Osteocyte (in vitro differentiated cells): ENCODE results near the gene MAST1. TPM values are rescaled to one million over a fixed set of nuclear protein-coding genes. Genes with fewer than 3 reads are reported as not detected.

Experiments used
- DNase-seq: peaks from one replicate; pipeline ENCODE4 v3.0.0; 2021; ENCODE audit warnings: mixed read lengths; ENCODE audit not compliant: unreplicated experiment; ENCODE audit errors: extremely low spot score
- H3K27ac Mint-ChIP-seq: one replicate; pipeline ENCODE4 v1.8.0; 2021; ENCODE audit warnings: mild to moderate bottlenecking, mixed read lengths; ENCODE audit not compliant: unreplicated experiment
- H3K27me3 Mint-ChIP-seq: one replicate; pipeline ENCODE4 v1.8.0; 2021; ENCODE audit warnings: mixed read lengths; ENCODE audit not compliant: unreplicated experiment
- H3K36me3 Mint-ChIP-seq: one replicate; pipeline ENCODE4 v1.8.0; 2021; ENCODE audit warnings: mixed read lengths; ENCODE audit not compliant: unreplicated experiment
- H3K4me1 Mint-ChIP-seq: one replicate; pipeline ENCODE4 v1.8.0; 2021; ENCODE audit warnings: mixed read lengths; ENCODE audit not compliant: unreplicated experiment
- H3K4me3 Mint-ChIP-seq: one replicate; pipeline ENCODE4 v1.8.0; 2021; ENCODE audit warnings: mild to moderate bottlenecking, moderate library complexity, mixed read lengths; ENCODE audit not compliant: unreplicated experiment
- H3K9me3 Mint-ChIP-seq: one replicate; pipeline ENCODE4 v1.8.0; 2021; ENCODE audit warnings: mixed read lengths; ENCODE audit not compliant: unreplicated experiment
- CTCF ChIP-seq: fragments of 200-600 bp; sonication (generic); IDR thresholded peaks from 2 replicates; pipeline ENCODE4 v1.5.0; 2021; ENCODE audit warnings: antibody characterized with exemption, mild to moderate bottlenecking, moderate library complexity
- total RNA-seq: library from RNA; stranded (reverse); gene quantifications from 2 replicates; pipeline ENCODE4 v1.2.1, GENCODE V29; 2021

MAST1 gene
- total RNA-seq, 1 donor from 2014 or later, result 0.32 TPM

DNA sequence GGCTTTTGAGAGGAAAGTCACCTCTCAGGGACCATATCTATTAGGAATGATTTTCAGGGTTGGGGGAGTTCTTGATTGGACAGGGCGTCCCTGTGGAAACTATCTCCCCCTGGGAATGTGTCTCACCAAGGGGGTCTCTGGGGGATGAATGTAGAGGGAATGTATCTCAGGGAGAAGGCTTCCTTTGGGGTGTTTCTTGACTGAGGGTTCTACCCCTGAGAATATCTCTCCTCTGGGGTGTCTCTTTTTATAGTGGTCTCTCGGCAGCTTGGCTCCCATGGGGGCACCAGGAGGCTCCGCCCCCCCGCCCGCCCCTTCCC lies 4.9 kb upstream of the MAST1 start:
- no peak for DNase-seq
- no peak for TF ChIP-seq CTCF
- peaks cover 69% of the 10 kb centered on the region for H3K27me3 Mint-ChIP-seq
- no peaks in the 10 kb centered on the region for H3K9me3 Mint-ChIP-seq
- no peak overlapping the region for H3K4me3 Mint-ChIP-seq
- H3K36me3 Mint-ChIP-seq, result no peaks in the 10 kb centered on the region
- peaks cover 10% of the 10 kb centered on the region for H3K4me1 Mint-ChIP-seq
- no peak overlapping the region for H3K27ac Mint-ChIP-seq

DNA sequence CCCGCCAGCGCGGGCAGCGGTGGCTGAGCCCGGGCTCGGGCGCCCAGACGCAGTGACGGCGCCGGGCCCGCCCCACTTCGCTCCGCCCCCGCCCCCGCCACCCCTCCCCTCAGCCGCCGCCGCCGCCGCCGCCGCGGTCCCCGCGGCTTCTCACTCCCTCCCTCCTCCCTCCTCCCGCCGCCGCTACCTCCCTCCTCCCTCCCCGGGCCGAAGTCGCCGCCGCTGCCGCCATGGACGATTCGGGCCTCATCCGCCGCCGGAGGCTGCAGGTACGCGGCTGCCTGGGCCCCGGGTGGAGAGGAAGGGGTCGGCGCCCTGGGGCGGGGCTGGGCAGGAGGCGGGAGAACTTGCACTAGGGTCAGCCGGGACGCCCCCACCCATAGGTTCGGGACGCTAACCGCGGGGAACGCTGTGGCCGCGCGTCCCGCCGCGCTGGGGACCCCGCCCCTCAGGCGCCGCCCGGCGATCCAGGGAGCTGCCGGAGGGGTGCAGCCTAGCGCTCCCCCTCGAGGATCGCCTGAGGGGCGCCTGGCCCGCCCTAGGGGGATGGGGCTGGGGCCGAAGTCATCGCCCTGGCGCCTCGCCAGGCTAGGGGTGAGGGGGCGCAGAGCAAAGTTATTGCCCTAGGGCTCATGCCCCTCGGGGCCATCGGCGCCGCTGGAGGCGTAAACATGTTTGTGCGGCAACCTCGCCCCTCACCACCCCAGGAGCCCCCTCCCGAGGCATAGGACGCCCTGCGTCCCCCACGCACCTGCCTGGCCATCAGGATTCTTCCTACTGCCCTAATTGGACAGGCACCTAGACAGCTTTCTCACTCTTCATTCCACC lies 4.4 kb upstream of the MAST1 start:
- no peak for DNase-seq

GRCh38 chr19:12834566-12834943 lies 3.8 kb upstream of the MAST1 start, which contains the start of gene RTBDN:
Gene RTBDN, minus strand, starts transcription at chr19:12834579. Its CDS starts 4,600 bp downstream, at chr19:12829979.
- H3K36me3 Mint-ChIP-seq, result no peaks in the 10 kb centered on the region
- H3K4me3 Mint-ChIP-seq, result peak within 1 kb of the TSS; percentile 58
- no peak for DNase-seq
- no peaks in the 10 kb centered on the region for H3K9me3 Mint-ChIP-seq
- H3K4me1 Mint-ChIP-seq, result peaks cover 15% of the 10 kb centered on the region
- peaks cover 72% of the 10 kb centered on the region for H3K27me3 Mint-ChIP-seq
- H3K27ac Mint-ChIP-seq, result no peak within 1 kb of the TSS
- no peak for TF ChIP-seq CTCF

More for the DNA sequence above, 4.4 kb upstream of the MAST1 start:
- H3K27me3 Mint-ChIP-seq, result peaks cover 69% of the 10 kb centered on the region
- no peak for TF ChIP-seq CTCF
- H3K4me1 Mint-ChIP-seq, result peaks cover 12% of the 10 kb centered on the region
- peak overlapping the region; percentile 58 for H3K4me3 Mint-ChIP-seq
- no peaks in the 10 kb centered on the region for H3K36me3 Mint-ChIP-seq
- H3K9me3 Mint-ChIP-seq, result no peaks in the 10 kb centered on the region
- no peak overlapping the region for H3K27ac Mint-ChIP-seq

DNA sequence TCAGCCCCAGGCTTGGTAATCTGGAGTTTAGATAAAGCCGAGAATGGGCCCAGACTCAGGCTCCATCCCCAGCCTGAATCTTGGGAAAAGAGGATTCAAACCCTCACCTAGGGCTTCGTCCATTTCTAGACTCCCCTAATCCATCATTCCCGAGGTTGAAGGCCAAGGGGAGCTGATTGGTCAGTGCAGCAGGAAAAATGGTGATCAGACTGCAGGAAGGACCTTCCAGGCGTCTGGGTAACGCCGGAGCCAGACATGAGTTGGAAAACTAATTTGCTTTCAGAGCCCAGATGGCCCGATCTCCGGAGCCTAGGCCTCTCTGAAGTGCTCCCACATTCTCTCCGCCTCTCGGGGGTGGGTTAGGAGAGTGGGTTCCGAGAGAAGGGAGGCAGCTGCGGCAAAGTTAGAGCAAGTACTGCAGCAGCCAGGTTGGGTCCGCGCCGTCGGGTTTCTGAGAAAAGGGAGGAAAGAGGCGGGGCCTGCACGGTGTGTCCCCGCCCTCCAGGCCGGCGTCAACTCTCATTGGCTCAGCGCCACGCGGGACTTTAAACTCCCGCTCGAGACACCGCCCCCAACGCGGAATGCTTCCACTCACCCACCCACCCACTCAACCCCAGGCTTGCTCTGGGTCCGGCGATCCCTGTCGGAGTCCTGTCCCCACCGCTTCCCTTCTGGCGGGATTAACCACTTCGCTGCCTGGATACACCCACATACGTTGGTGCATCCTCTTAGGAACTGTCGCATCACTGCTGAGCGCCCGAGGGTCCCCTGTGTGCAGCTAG lies 3.1 kb upstream of the MAST1 start:
- H3K4me3 Mint-ChIP-seq, result no peak overlapping the region
- peaks cover 16% of the 10 kb centered on the region for H3K4me1 Mint-ChIP-seq
- H3K27ac Mint-ChIP-seq, result no peak overlapping the region
- DNase-seq, result no peak
- H3K9me3 Mint-ChIP-seq, result no peaks in the 10 kb centered on the region
- no peaks in the 10 kb centered on the region for H3K36me3 Mint-ChIP-seq
- TF ChIP-seq CTCF, result no peak
- peaks cover 71% of the 10 kb centered on the region for H3K27me3 Mint-ChIP-seq

DNA sequence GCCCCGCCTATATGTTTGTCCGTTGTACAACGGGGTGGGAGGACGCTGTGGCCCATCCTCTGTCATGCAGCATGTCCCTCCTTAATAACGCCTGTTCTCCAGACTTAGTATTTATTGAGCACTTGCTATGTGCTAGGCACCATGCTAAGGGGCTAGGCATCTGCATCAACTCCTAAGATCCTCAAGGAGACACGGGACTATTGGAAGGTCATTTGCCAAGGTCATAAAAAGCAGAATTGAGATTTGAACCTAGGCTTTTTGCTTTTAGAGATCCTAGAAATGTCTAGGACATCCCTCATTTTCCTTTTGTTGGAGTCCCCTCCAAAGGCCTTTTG lies 1.8 kb upstream of the MAST1 start:
- Mint-ChIP-seq H3K4me3 (no peak overlapping the region), H3K4me1 (peaks cover 28% of the 10 kb centered on the region), H3K27ac (no peak overlapping the region), H3K9me3 (no peaks in the 10 kb centered on the region), H3K36me3 (no peaks in the 10 kb centered on the region), H3K27me3 (peaks cover 74% of the 10 kb centered on the region)
- DNase-seq, result no peak
- no peak for TF ChIP-seq CTCF
